HEK293 (cell line): ENCODE results near the gene COL4A1.
"Not testable (repeated sequence)": the region's sequence is repeated elsewhere in the genome, so short reads cannot be mapped to it uniquely, and the experiment has no call there.

Source experiments
- CTCF ChIA-PET: fragments of 350-600 bp; formaldehyde crosslinking; extraction: SDS; loops from one replicate; lab custom pipeline; 2021; ENCODE audit warnings: antibody characterized with exemption; lab: Yijun Ruan, JAX
- POLR2A ChIA-PET: fragments of 300-600 bp; formaldehyde crosslinking; extraction: SDS; loops from one replicate; lab custom pipeline; 2020; ENCODE audit warnings: antibody characterized with exemption, inconsistent platforms; lab: Yijun Ruan, JAX
- H3K27ac ChIP-seq: fragments of 200-500 bp; sonication (Bioruptor generic); 2 replicates; pipeline ENCODE4 v1.5.1; 2014; ENCODE audit warnings: low read depth, low read length, control low read depth, inconsistent platforms; ENCODE audit errors: extremely low read depth
- H3K36me3 ChIP-seq, 2 experiments: fragments of 200-500 bp in 1 of 2; sonication (Bioruptor generic) in 1 of 2; 1 replicate in 1 of 2; 2 replicates in 1 of 2; pipeline ENCODE4 v1.5.1; 2014 to 2017; ENCODE audit warnings: inconsistent platforms in 2 of 2, low read length in 2 of 2; ENCODE audit not compliant: control insufficient read depth in 2 of 2, insufficient read depth in 1 of 2
- H3K4me1 ChIP-seq: fragments of 200-500 bp; sonication (Bioruptor generic); 2 replicates; pipeline ENCODE4 v1.5.1; 2014; ENCODE audit warnings: mild to moderate bottlenecking, low read length, inconsistent platforms; ENCODE audit not compliant: control insufficient read depth, insufficient read depth
- H3K4me3 ChIP-seq: 2 replicates; pipeline ENCODE4 v1.5.1; 2011; ENCODE audit warnings: low read depth, mild to moderate bottlenecking, control low read depth, low read length, moderate library complexity
- H3K9me3 ChIP-seq: fragments of 200-500 bp; sonication (Bioruptor generic); 2 replicates; pipeline ENCODE4 v1.5.1; 2014; ENCODE audit warnings: low read depth, low read length, inconsistent platforms; ENCODE audit not compliant: control insufficient read depth, insufficient read depth
- BCL11A ChIP-seq: fragments of 450-650 bp; formaldehyde crosslinking; IDR thresholded peaks from 2 replicates; pipeline ENCODE4 v1.5.1; 2016; ENCODE audit warnings: low read depth, missing biosample characterization, missing genetic modification characterization
- GLIS1 ChIP-seq: fragments of 450-650 bp; formaldehyde crosslinking; IDR thresholded peaks from 2 replicates; pipeline ENCODE4 v1.5.1; 2016; ENCODE audit warnings: missing biosample characterization, missing genetic modification characterization
- GLIS2 ChIP-seq: fragments of 450-650 bp; formaldehyde crosslinking; IDR thresholded peaks from 2 replicates; pipeline ENCODE4 v1.5.1; 2016; ENCODE audit warnings: missing biosample characterization, missing genetic modification characterization
- IKZF3 ChIP-seq: fragments of 450-650 bp; IDR thresholded peaks from 2 replicates; pipeline ENCODE4 v1.5.0; 2018; ENCODE audit warnings: missing biosample characterization, mild to moderate bottlenecking, missing genetic modification characterization, moderate library complexity
- SCRT1 ChIP-seq: fragments of 450-650 bp; formaldehyde crosslinking; IDR thresholded peaks from 2 replicates; pipeline ENCODE4 v1.5.1; 2016; ENCODE audit warnings: missing biosample characterization, missing genetic modification characterization, borderline replicate concordance
- SCRT2 ChIP-seq: fragments of 450-650 bp; formaldehyde crosslinking; IDR thresholded peaks from 2 replicates; pipeline ENCODE4 v1.5.1; 2016; ENCODE audit warnings: missing biosample characterization, missing genetic modification characterization
- SP7 ChIP-seq: fragments of 450-650 bp; formaldehyde crosslinking; IDR thresholded peaks from 2 replicates; pipeline ENCODE4 v1.5.1; 2016; ENCODE audit warnings: missing biosample characterization, missing genetic modification characterization
- TRIM28 ChIP-seq: IDR thresholded peaks from 2 replicates; pipeline ENCODE4 v1.6.1; 2011; ENCODE audit warnings: low read length, control low read depth, borderline replicate concordance
- YY1 ChIP-seq: fragments of 450-650 bp; formaldehyde crosslinking; IDR thresholded peaks from 2 replicates; pipeline ENCODE4 v1.5.1; 2018; ENCODE audit warnings: missing biosample characterization, missing genetic modification characterization
- ZBTB1 ChIP-seq: fragments of 450-650 bp; formaldehyde crosslinking; IDR thresholded peaks from 2 replicates; pipeline ENCODE4 v1.5.1; 2016; ENCODE audit warnings: missing biosample characterization, missing genetic modification characterization
- ZFP69B ChIP-seq: fragments of 450-650 bp; formaldehyde crosslinking; IDR thresholded peaks from 2 replicates; pipeline ENCODE4 v1.5.1; 2016; ENCODE audit warnings: missing biosample characterization, missing genetic modification characterization
- ZNF112 ChIP-seq: fragments of 450-650 bp; formaldehyde crosslinking; IDR thresholded peaks from 2 replicates; pipeline ENCODE4 v1.5.0; 2017; ENCODE audit warnings: missing biosample characterization, missing genetic modification characterization
- ZNF266 ChIP-seq: fragments of 450-650 bp; formaldehyde crosslinking; IDR thresholded peaks from 2 replicates; pipeline ENCODE4 v1.5.1; 2016; ENCODE audit warnings: missing biosample characterization, missing genetic modification characterization, low read depth
- ZNF292 ChIP-seq: fragments of 450-650 bp; formaldehyde crosslinking; IDR thresholded peaks from 2 replicates; pipeline ENCODE4 v1.5.1; 2016; ENCODE audit warnings: low read depth, missing biosample characterization, missing genetic modification characterization, borderline replicate concordance
- ZNF37A ChIP-seq: fragments of 450-650 bp; IDR thresholded peaks from 2 replicates; pipeline ENCODE4 v1.5.1; 2018; ENCODE audit warnings: missing biosample characterization, missing genetic modification characterization
- ZNF423 ChIP-seq: fragments of 450-650 bp; formaldehyde crosslinking; IDR thresholded peaks from 2 replicates; pipeline ENCODE4 v1.5.1; 2016; ENCODE audit warnings: missing biosample characterization, missing genetic modification characterization
- ZNF433 ChIP-seq: fragments of 450-650 bp; formaldehyde crosslinking; IDR thresholded peaks from 2 replicates; pipeline ENCODE4 v1.5.1; 2016; ENCODE audit warnings: missing biosample characterization, missing genetic modification characterization, low read depth
- ZNF670 ChIP-seq: fragments of 450-650 bp; formaldehyde crosslinking; IDR thresholded peaks from 2 replicates; pipeline ENCODE4 v1.5.1; 2016; ENCODE audit warnings: missing biosample characterization, missing genetic modification characterization, low read depth
- ZNF677 ChIP-seq: fragments of 450-650 bp; IDR thresholded peaks from 2 replicates; pipeline ENCODE4 v1.5.0; 2018; ENCODE audit warnings: missing biosample characterization, mild to moderate bottlenecking, missing genetic modification characterization, moderate library complexity
- ZNF785 ChIP-seq: fragments of 450-650 bp; formaldehyde crosslinking; IDR thresholded peaks from 2 replicates; pipeline ENCODE4 v1.5.1; 2016; ENCODE audit warnings: missing biosample characterization, missing genetic modification characterization
- ZNF830 ChIP-seq: fragments of 450-650 bp; IDR thresholded peaks from 2 replicates; pipeline ENCODE4 v1.5.0; 2018; ENCODE audit warnings: missing biosample characterization, missing genetic modification characterization, low read depth, mild to moderate bottlenecking, moderate library complexity
- ZSCAN30 ChIP-seq: fragments of 450-650 bp; IDR thresholded peaks from 2 replicates; pipeline ENCODE4 v1.5.1; 2018; ENCODE audit warnings: missing biosample characterization, mild to moderate bottlenecking, missing genetic modification characterization, moderate library complexity
- TF ChIP-seq, protein P1 (sequence below): fragments of 450-650 bp; formaldehyde crosslinking; IDR thresholded peaks from 2 replicates; pipeline ENCODE4 v1.5.1; 2016; ENCODE audit warnings: missing biosample characterization, missing genetic modification characterization

COL4A1 gene

DNA sequence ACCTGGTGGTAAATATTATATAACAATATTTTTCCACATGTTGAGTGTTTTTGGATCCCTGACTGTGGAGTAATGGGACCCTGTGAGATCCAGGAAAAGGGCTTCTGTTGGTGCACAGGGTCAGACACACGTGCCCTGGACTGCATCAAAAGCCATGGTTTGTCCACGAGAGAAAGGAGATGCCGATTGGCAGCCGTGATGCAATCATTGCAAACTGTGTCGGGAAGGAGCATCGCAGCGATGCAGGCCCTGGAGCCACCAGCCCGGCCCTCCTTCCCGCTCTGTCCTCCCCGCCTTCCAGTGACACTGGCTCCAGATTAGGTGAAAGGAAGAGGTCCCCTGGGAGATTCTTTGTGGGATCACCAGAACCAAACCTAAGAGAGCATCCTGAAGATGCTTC, 9.2 kb upstream of the COL4A1 start (continued):
- TF ChIP-seq YY1 (tag by site-specific recombination) (no peak), ZNF292 (tag by site-specific recombination) (no peak), ZNF433 (no peak), IKZF3 (tag by site-specific recombination) (no peak)

DNA sequence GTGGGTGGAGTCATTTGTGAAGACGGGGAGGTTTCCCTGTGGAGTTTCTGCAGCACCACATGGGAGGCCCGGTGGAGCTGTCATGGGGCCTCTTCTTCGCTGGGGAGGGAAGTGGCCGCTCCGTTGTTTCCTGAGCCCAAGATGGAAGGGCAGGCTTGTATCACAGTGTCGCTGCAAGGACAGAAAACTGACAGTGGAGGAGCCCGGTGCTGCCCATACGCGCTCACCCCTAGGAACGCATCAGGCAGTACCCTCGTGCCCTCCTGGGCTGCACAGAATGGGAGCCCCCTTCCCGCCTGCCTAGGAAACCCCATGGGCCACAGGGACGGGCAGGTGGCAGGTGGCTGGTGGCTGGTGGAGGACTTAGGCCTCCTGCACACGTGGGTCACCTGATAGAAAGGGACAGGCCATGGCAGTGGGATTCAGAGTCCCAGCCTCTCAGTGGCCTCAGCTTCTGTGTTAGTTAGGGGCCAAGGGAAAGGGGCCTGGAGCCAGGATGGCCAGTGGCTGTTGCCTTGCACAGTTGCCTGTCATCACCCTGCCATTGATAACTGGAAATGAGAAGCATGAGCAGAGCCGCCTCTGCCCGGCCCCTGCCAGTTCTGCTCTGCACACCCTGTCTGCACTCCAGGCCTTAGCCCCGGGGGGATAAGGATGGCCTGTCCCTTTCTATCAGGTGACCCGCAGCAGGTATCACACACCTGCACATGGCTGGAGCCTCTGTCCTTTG, 7.7 kb upstream of the COL4A1 start:
- ChIA-PET POLR2A (interaction anchor here (0.6 kb wide), 1 partner anchor 105 kb away, joined by 3 read pairs; no protein-coding TSS in a partner anchor), CTCF (no interaction called here)
- H3K9me3 ChIP-seq, result no peaks in the 10 kb centered on the region
- H3K4me3 ChIP-seq, result no peak overlapping the region
- peaks cover under 1% of the 10 kb centered on the region for H3K4me1 ChIP-seq
- H3K27ac ChIP-seq, result no peak overlapping the region
- H3K36me3 ChIP-seq, result peaks cover 5 to 21% of the 10 kb centered on the region in 2 experiments; a peak in 2 of 3 replicates
- TF ChIP-seq SCRT1 (tag by site-specific recombination) (no peak), TRIM28 (no peak), ZNF266 (no peak), ZNF830 (tag by site-specific recombination) (no peak), ZNF677 (tag by site-specific recombination) (no peak), ZFP69B (tag by site-specific recombination) (no peak), ZNF670 (tag by site-specific recombination) (no peak)

DNA sequence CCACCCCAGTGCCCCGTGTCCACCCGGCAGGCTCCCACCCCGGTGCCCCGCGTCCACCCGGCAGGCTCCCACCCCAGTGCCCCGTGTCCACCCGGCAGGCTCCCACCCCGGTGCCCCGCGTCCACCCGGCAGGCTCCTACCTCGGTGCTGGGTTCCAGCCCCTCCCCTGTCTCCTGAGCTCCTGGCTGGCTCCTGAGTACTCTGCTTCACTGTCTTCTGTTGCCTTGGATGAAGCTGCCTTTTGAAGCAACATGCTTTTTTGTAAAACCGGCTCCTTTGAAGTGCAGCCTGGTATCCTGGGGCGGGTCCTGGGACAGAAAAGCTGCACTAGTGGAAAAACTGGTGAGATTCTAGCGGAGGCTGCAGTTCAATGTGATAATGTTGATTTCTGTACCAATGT, 6.8 kb upstream of the COL4A1 start:
- H3K9me3 ChIP-seq, H3K4me3 ChIP-seq, CTCF ChIA-PET, H3K27ac ChIP-seq, POLR2A ChIA-PET, H3K4me1 ChIP-seq: not testable (repeated sequence)
- H3K36me3 ChIP-seq, result peaks cover 5 to 21% of the 10 kb centered on the region in 2 experiments; a peak in 2 of 3 replicates

DNA sequence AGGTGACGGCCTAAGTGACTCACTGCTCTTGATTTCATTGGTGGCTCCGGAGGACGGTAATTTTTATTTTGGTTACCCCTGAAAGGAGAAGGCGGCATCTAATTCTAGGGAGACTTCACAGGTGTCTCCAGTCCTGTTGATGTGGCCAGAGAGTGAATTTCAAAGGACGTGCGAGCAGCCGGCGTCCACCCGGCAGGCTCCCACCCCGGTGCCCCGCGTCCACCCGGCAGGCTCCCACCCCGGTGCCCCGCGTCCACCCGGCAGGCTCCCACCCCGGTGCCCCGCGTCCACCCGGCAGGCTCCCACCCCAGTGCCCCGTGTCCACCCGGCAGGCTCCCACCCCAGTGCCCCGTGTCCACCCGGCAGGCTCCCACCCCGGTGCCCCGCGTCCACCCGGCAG, 6.3 kb upstream of the COL4A1 start:
- H3K9me3 ChIP-seq, H3K4me3 ChIP-seq, POLR2A ChIA-PET, H3K27ac ChIP-seq, H3K4me1 ChIP-seq, CTCF ChIA-PET: not testable (repeated sequence)
- peaks cover 5 to 21% of the 10 kb centered on the region in 2 experiments; a peak in 2 of 3 replicates for H3K36me3 ChIP-seq

DNA sequence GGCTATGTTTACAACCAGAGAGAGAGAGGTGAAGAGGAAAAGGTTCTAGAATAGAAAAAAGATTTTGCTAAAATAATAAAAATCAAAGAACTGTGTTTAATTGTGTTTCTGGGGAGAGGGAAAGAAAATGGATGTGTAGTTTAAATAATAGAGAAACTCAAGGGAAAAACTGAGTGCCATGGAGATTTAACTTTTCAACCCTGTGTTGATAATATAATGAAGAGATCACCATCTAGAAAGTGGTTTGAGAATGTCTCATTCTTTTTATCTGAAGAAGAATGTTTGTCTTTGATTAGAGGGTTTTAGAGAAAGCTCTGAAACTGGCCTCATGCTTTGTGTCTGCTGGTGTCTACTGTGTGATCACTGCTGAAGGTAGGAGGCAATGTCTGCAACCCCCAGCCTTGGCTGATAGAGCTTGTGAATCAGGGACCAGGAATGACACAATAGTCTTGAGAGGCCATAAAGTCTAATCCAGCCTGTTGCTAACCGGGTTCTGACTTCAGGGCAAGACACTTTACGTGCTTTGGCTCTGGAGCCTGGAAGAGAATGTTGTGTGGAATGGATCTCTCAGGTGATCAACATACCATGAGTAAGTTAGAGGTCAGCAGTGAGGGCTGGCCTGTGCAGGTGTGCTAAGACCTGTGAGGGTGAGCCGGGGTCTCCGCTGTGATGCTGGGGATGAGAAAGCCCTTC, 5.5 kb upstream of the COL4A1 start:
- no peaks in the 10 kb centered on the region for H3K9me3 ChIP-seq
- CTCF ChIA-PET, result interaction anchor here (0.6 kb wide), 1 partner anchor 17 kb away, joined by 3 read pairs; no protein-coding TSS in a partner anchor
- H3K36me3 ChIP-seq, result peaks cover 5 to 21% of the 10 kb centered on the region in 2 experiments; a peak in 2 of 3 replicates
- H3K4me1 ChIP-seq, result no peaks in the 10 kb centered on the region; the same call in 1 of the 2 replicates
- POLR2A ChIA-PET, result interaction anchor here (0.6 kb wide), 1 partner anchor 600 kb away, joined by 3 read pairs; no protein-coding TSS in a partner anchor
- no peak overlapping the region for H3K4me3 ChIP-seq
- H3K27ac ChIP-seq, result no peak overlapping the region
- no peak for TF ChIP-seq BCL11A (tag by site-specific recombination)
- TF ChIP-seq ZSCAN30 (tag by site-specific recombination), result peak; percentile 68; the same call in 1 of the 2 replicates
- TF ChIP-seq ZNF112 (tag by site-specific recombination), result no peak
- TF ChIP-seq ZNF37A, result no peak
- TF ChIP-seq, protein P1, sequence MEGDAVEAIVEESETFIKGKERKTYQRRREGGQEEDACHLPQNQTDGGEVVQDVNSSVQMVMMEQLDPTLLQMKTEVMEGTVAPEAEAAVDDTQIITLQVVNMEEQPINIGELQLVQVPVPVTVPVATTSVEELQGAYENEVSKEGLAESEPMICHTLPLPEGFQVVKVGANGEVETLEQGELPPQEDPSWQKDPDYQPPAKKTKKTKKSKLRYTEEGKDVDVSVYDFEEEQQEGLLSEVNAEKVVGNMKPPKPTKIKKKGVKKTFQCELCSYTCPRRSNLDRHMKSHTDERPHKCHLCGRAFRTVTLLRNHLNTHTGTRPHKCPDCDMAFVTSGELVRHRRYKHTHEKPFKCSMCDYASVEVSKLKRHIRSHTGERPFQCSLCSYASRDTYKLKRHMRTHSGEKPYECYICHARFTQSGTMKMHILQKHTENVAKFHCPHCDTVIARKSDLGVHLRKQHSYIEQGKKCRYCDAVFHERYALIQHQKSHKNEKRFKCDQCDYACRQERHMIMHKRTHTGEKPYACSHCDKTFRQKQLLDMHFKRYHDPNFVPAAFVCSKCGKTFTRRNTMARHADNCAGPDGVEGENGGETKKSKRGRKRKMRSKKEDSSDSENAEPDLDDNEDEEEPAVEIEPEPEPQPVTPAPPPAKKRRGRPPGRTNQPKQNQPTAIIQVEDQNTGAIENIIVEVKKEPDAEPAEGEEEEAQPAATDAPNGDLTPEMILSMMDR (tag by site-specific recombination), result no peak
- no peak for TF ChIP-seq ZBTB1 (tag by site-specific recombination)
- TF ChIP-seq ZNF423 (tag by site-specific recombination), result no peak
- TF ChIP-seq SCRT1 (tag by site-specific recombination), result peak; percentile 66; the same call in 1 of the 2 replicates
- TF ChIP-seq GLIS1 (tag by site-specific recombination), result peak; percentile 80
- no peak for TF ChIP-seq SP7 (tag by site-specific recombination)
- no peak for TF ChIP-seq ZNF785 (tag by site-specific recombination)
- peak; percentile 99 for TF ChIP-seq SCRT2 (tag by site-specific recombination)
- TF ChIP-seq GLIS2, result peak; percentile 30; the same call in 1 of the 2 replicates
